ENCODE data around the gene LMF1. TPM values are rescaled to one million over a fixed set of nuclear protein-coding genes. Genes with fewer than 3 reads are reported as not detected.

Gene LMF1
- total RNA-seq, 1 donor from 2014 or later: 21.4 TPM

- no peaks in the 10 kb centered on the region for H3K4me1 Mint-ChIP-seq (ENCODE audit: unreplicated experiment)
- H3K36me3 Mint-ChIP-seq: no peaks in the 10 kb centered on the region
- TF ChIP-seq, protein P1, sequence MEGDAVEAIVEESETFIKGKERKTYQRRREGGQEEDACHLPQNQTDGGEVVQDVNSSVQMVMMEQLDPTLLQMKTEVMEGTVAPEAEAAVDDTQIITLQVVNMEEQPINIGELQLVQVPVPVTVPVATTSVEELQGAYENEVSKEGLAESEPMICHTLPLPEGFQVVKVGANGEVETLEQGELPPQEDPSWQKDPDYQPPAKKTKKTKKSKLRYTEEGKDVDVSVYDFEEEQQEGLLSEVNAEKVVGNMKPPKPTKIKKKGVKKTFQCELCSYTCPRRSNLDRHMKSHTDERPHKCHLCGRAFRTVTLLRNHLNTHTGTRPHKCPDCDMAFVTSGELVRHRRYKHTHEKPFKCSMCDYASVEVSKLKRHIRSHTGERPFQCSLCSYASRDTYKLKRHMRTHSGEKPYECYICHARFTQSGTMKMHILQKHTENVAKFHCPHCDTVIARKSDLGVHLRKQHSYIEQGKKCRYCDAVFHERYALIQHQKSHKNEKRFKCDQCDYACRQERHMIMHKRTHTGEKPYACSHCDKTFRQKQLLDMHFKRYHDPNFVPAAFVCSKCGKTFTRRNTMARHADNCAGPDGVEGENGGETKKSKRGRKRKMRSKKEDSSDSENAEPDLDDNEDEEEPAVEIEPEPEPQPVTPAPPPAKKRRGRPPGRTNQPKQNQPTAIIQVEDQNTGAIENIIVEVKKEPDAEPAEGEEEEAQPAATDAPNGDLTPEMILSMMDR (conservative IDR thresholded peaks at IDR 0.05): no peak
- H3K4me3 Mint-ChIP-seq: no peak overlapping the region
- H3K9me3 Mint-ChIP-seq: no peaks in the 10 kb centered on the region
- DNase-seq (ENCODE audit: extremely low spot score, unreplicated experiment): no peak
- H3K27ac Mint-ChIP-seq: no peak overlapping the region
- no peaks in the 10 kb centered on the region for H3K27me3 Mint-ChIP-seq
Observed at GRCh38 chr16:879986-880385, 90.8 kb downstream of the LMF1 start.

DNA sequence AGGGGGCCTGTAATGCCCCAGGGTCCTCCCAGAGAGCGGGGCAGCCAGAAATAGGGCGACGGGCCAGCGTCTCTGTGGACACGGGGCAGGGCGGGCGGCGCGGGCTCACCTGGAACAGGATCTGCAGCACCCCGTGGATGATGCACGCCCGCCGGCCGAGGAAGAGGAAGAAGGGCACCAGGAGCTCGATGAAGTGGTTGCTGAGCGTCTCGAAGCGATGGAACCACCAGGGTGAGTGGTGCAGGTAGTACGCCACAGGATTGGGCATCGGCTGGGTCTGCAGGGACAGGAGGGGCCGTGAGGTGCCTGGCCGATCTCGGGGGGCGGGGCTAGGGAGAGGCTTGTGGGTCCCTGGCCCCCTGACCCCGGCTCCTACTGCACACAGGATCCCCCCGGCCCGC lies 91.3 kb downstream of the LMF1 start:
- H3K4me3 Mint-ChIP-seq: no peak overlapping the region
- no peaks in the 10 kb centered on the region for H3K27me3 Mint-ChIP-seq
- TF ChIP-seq, protein P1 (conservative IDR thresholded peaks at IDR 0.05): no peak
- H3K4me1 Mint-ChIP-seq (ENCODE audit: unreplicated experiment): no peaks in the 10 kb centered on the region
- DNase-seq (ENCODE audit: extremely low spot score, unreplicated experiment): no peak
- H3K27ac Mint-ChIP-seq: no peak overlapping the region
- no peaks in the 10 kb centered on the region for H3K9me3 Mint-ChIP-seq
- no peaks in the 10 kb centered on the region for H3K36me3 Mint-ChIP-seq

DNA sequence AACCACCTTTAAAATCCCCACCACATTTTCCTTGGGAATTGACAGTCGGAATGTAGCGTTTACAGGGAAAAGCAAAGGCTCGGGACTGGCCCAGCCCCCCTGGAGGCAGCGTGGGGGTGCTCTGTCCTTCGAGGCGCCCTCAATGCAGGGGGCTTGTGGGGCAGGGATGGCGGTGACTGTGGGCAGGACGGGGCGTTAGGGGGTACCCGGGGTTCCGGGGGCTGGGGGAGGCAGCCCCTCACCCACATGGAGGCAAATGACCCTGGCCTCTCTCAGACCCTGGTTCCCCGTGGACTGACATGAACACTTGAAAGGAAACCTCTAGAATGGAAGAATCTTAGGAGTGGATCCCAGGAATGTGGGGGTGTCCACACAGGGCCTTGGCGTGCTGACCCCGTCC lies 91.9 kb downstream of the LMF1 start:
- H3K4me3 Mint-ChIP-seq: no peak overlapping the region
- H3K4me1 Mint-ChIP-seq (ENCODE audit: unreplicated experiment): no peaks in the 10 kb centered on the region
- no peaks in the 10 kb centered on the region for H3K27me3 Mint-ChIP-seq
- TF ChIP-seq, protein P1 (conservative IDR thresholded peaks at IDR 0.05): no peak
- no peaks in the 10 kb centered on the region for H3K36me3 Mint-ChIP-seq
- no peak overlapping the region for H3K27ac Mint-ChIP-seq
- DNase-seq (ENCODE audit: extremely low spot score, unreplicated experiment): no peak
- no peaks in the 10 kb centered on the region for H3K9me3 Mint-ChIP-seq

DNA sequence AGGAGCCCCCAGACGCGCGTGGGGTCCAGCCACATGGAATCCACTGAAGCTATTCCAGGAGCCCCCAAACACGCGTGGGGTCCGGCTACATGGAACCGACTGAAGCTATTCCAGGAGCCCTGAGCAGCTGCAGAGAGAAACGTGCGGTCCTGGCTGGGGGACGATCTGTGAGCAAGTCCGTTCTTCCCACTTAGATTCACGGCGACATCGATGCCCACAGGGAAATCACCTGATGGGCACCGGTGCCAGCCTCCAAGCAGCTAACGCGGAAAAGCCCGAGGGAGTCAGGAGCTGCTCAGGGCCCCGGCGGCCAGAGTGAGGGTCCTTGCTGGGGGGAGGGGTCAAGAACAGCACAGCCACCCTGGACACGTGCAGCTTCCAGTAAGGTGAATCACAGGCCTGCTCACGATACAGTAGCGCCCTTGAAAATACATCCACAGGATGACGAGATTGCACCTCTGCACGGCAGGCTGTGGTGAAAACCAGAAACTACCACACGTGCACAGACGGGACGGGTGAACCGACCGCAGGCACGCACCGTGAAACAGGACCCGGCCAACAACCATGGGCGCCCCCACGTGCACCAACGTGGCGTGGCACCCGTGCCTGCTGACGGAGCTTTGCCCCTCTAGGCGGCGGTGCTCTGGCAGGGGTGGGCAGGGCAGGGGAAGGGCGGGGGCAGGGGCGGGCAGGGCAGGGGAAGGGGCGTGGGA lies 92.6 kb downstream of the LMF1 start:
- H3K27ac Mint-ChIP-seq: no peak overlapping the region
- H3K36me3 Mint-ChIP-seq: no peaks in the 10 kb centered on the region
- TF ChIP-seq, protein P1 (conservative IDR thresholded peaks at IDR 0.05): peak; percentile 44
- H3K4me1 Mint-ChIP-seq (ENCODE audit: unreplicated experiment): no peaks in the 10 kb centered on the region
- DNase-seq (ENCODE audit: extremely low spot score, unreplicated experiment): no peak
- no peak overlapping the region for H3K4me3 Mint-ChIP-seq
- H3K27me3 Mint-ChIP-seq: no peaks in the 10 kb centered on the region
- H3K9me3 Mint-ChIP-seq: no peaks in the 10 kb centered on the region

GRCh38 chr16:877242-878071 lies 93.3 kb downstream of the LMF1 start:
- H3K9me3 Mint-ChIP-seq: no peaks in the 10 kb centered on the region
- H3K27ac Mint-ChIP-seq: no peak overlapping the region

More at GRCh38 chr16:877242-878071, 93.3 kb downstream of the LMF1 start:
- TF ChIP-seq, protein P1 (conservative IDR thresholded peaks at IDR 0.05): no peak
- Mint-ChIP-seq H3K27me3 (no peaks in the 10 kb centered on the region), H3K4me3 (no peak overlapping the region), H3K36me3 (no peaks in the 10 kb centered on the region), H3K4me1 (ENCODE audit: unreplicated experiment) (no peaks in the 10 kb centered on the region)
- no peak for DNase-seq (ENCODE audit: extremely low spot score, unreplicated experiment)
